IPS DF 19.7 (cell line): ENCODE measurements around the gene ATP13A1.
"Not testable (repeated sequence)": the region's sequence is repeated elsewhere in the genome, so short reads cannot be mapped to it uniquely, and the experiment has no call there.

Experiments used
- DNase-seq: peaks from one replicate; pipeline ENCODE4 v3.0.0-alpha.2; 2013; ENCODE audit warnings: low read depth, low spot score

Gene ATP13A1

DNA sequence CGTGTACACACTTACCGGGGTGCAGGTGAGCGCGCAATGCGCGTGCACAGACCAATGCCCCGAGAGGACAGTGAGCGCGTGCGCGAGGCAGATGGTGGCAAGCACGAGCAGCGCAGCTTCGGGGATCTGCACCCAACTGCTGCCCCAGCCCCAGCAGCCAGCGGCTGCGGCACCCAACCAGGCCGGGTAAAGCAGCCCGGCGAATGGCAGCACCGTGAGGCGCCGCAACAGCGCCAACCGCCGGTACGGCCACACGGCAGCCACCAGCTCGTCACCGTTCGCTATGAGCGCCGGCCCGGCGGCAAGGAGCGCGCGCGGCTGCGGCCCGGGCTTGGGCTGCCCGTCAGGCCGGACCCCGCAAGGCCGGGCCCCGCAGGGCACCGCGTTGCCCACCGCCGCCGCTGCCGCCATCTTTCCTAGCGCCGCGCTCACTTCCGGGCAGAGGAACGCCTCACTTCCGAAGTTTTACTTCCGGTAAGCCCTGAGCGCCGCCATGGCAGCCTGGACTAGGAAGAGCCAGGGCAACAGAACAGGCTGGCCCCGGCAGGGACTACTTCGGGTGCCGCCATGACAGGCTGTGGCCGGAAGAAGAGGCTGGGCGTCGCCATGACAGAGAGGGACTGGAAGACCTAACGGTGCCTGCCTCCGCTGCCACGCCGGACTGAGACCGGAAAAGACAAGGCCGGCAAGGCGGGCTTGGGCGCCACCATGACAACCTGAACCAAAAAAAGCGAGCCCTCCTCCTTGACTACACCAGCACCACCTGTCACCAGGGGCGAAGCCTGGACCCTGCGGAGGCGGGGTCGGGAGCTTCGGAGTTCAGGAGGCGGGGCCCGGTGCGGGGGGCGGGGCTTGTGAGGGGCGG, at the start of gene ATP13A1:
ATP13A1 (minus strand) TSS at position 421 of the 865 bp plus-strand sequence; CDS start at position 411, 10 bp downstream.
- peak; percentile 89 for DNase-seq

DNA sequence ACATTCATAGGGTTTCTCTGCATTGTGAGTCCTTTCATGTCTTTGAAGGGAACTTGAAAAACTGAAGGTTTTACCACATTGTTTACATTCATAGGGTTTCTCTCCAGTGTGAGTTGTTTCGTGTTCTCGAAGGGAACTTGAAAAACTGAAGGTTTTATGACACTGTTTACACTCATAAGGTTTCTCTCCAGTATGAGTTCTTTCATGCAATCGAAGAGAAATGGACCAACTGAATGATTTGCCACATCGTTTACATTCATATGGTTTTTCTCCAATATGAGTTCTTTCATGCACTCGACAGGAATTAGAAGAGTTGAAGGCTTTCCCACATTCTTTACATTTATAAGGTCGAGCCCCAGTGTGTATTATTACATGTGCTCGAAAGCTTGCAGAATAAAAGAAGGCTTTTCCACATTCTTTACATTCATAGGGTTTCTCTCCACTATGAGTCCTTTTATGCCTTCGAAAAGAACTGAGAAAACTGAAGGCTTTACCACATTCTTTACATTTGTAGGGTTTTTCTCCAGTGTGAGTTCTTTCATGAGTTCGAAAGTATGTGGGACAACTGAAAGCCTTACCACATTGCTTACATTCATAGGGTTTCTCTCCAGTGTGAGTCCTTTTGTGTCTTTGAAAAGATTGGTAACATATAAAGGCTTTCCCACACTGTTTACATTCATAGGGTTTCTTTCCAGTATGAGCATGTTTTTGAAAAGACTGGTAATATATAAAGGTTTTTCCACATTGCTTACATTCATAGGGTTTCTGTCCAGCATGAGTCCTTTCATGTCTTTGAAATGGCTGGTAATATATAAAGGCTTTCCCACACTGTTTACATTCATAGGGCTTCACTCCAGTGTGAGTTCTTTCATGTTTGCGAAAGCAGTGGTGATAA, 48.7 kb upstream of the ATP13A1 start:
- DNase-seq, result no peak

DNA sequence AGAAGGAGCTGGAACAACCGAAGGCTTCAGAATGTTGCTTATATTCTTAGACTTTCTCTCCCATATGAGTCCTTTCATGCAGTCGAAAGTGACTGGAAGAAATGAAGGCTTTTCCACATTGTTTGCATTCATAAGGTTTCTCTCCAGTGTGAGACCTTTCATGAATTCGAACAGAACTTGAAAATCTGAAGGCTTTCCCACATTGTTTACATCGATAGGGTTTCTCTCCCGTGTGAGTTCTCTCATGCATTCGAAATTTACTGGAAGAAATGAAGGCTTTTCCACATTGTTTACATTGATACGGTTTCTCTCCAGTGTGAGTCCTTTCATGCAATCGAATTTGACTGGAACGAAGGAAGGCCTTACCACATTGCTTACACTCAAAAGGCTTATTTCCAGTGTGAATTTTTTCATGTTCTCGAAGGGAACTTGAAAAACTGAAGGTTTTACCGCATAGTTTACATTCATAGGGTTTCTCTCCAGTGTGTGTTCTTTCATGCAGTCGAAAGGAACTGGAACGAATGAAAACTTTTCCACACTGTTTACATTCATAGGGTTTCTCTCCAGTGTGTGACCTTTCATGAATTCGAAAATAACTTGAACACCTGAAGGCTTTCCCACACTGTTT, 47.9 kb upstream of the ATP13A1 start:
- no peak for DNase-seq

DNA sequence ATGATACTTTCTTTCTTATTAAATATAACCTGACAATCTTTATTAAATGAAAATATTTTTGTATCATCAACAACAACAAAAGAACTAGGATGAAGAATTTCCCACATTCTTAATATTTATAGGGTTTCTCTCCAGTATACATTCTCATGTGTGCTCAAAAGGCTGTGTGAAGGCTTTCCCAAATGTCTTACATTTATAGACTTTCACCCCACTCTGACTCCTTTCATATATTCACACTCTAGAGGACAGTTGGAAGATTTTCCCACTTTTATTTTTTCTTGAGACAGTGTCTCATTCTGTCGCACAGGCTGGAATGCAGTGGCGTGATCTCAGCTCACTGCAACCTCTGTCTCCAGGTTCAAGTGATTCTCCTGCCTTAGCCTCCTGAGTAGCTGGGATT, 47.0 kb upstream of the ATP13A1 start:
- no peak for DNase-seq

DNA sequence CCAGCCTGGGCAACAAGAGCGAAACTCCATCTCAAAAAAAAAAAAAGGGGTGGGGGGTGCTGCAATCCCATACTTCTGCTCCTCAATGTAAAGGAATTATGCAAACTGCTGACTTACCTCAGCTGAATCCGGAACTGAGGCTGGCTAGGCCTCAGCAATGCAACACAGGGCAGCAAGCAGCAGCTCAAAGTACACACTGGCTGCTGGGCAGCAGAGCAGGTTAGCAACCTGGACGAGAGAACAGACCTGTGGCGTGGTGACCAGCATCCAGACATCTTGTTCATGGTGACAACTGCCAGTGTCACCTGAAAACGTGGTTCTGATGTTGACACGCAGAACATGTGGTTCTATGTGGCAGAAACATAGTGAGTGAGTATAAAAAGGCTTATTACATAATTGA, 41.4 kb upstream of the ATP13A1 start:
- DNase-seq, result no peak

DNA sequence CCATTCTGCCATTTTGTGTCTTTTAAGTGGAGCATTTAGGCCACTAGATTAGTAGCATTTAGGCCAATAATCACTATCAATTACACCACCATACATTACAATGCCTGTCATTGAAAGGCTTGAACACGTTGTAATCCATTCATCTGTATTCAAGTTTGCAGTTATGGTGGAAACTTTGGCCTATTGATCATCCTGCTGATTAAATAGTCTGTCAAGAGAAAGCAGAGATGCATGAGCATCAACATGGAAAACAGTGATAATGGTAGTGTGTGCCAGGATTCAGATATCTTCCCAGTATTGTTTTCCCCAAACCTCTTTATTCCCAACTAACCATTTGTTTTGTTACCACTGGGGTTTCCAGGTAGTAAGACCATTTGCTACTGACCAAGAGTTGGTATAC, 37.0 kb upstream of the ATP13A1 start:
- DNase-seq, result not testable (repeated sequence)

DNA sequence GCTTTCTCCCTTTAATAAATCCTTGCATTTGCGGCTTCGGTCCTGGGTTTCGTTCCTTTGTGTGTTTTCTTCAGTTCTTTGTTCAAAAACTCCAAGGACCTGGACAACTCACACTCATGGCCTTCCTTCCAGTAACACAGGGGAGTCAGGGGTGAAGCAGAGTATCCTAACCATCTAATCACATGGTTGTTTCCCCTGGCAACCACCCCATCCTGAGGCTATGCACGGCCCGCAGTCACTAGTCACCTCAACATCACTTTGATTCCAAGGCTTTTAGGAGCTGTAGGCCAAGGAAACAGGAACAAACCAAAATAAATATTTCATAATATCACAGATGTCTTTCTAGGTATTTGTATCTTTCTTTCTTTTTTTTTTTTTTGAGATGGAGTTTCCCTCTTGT, 34.1 kb upstream of the ATP13A1 start:
- no peak for DNase-seq

DNA sequence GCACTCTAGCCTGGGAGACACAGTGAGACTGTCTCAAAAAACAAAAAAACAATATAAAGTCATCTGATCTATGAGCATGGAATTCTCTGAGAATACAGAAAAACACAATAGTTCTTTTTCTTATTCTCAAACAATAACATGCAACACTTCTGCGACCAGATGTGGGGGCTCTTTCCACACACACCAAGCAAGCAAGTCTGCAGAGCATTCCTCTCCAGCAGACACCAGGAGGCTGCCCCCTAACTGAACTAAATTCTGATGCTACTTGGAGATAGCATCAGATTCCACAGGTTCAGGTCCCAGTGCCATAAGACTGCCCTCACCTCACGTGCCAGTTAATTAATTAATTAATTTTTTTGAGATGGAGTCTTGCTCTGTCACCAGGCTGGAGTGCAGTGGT, 32.9 kb upstream of the ATP13A1 start:
- DNase-seq, result no peak

DNA sequence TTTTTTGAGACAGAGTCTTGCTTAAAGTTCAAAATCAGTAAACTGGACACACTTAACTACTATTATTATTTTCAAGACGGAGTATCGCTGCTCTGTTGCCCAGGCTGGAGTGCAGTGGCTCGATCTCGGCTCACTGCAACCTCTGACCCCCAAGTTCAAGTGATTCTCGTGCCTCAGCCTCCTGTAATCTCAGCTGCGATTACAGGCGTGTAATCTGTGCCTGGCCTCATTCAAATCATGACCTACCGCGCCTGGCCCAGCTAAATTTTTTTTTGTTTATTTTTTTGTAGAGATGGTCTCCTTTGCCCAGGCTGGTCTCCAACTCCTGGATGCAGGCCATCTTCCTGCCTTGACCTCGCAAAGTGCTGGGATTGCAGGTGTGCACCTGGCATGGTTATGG, 28.2 kb upstream of the ATP13A1 start:
- DNase-seq, result no peak

DNA sequence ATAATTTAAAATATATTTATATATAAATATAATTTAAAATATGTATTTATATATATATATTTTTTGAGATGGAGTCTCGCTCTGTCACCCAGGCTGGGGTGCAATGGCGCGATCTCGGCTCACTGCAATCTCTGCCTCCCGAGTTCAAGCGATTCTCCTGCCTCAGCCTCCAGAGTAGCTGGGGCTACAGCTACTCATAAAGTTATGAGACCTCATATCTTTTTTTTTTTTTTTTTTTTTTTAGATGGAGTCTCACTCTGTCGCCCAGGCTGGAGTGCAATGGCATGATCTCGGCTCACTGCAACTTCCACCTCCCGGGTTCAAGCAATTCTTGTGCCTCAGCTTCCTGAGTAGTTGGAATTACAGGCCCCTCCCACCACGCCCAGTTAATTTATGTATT, 25.5 kb upstream of the ATP13A1 start:
- DNase-seq, result not testable (repeated sequence)

DNA sequence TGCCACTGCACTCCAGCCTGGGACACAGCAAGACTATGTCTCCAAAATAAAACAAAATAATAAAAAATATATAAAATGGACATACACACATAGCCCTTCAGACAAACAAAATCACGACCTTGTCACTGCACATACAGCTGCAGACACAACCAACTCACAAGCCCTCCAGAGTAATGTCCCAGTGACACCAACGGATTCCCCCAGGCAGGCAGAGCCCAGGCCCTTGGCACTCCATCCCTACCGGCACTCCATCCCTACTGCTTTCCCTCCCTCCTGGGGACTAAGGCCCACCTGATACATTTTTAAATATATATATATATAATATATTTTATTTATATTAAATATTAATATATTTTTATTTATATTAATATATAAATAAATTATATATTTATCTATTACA, 23.6 kb upstream of the ATP13A1 start:
- no peak for DNase-seq

DNA sequence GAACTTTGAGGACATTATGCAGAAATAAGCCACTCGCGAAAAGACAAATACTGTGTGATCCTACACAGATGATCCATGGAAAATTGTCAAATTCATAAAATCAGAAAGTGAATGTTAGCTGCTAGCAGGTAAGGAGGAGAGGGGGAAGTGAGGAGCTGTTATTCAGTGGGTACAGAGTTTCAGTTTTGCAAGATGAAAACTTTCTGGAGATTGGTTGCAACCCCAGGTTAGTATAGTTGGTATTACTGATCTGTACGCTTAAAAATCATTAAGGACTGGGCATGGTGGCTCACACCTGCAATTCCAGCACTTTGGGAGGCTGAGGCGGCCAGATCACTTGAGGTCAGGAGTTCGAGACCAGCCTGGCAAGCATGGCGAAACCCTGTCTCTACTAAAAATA, 23.1 kb upstream of the ATP13A1 start:
- no peak for DNase-seq

DNA sequence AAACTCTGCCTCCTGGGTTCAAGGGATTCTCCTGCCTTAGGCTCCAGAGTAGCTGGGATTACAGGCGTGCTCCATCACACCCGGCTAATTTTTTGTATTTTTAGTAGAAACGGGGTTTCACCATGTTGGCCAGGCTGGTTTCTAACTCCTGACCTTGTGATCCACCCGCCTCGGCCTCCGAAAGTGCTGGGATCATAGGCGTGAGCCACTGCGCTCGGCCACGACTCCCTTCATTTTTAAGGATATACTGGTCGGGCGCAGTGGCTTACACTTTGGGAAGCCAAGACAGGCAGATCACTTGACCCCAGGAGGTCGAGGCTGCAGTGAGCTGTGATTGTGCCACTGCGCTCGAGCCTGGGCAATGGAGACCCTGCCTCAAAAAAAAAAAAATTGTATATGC, 22.6 kb upstream of the ATP13A1 start:
- DNase-seq, result not testable (repeated sequence)

DNA sequence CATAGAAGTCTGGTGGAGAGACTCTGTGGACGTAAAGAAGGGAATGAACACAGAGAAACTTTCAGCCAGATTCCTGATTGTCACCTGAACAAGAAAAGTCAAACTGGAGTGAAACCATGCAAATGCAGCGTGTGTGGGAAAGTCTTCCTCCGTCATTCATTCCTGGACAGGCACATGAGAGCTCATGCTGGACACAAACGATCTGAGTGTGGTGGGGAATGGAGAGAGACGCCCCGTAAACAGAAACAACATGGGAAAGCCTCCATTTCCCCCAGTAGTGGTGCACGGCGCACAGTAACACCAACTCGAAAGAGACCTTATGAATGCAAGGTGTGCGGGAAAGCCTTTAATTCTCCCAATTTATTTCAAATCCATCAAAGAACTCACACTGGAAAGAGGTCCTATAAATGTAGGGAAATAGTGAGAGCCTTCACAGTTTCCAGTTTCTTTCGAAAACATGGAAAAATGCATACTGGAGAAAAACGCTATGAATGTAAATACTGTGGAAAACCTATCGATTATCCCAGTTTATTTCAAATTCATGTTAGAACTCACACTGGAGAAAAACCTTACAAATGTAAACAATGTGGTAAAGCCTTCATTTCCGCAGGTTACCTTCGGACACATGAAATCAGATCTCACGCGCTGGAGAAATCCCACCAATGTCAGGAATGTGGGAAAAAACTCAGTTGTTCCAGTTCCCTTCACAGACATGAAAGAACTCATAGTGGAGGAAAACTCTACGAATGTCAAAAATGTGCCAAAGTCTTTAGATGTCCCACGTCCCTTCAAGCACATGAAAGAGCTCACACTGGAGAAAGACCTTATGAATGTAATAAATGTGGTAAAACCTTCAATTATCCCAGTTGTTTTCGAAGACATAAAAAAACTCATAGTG, 15.9 kb upstream of the ATP13A1 start:
- DNase-seq, result no peak

DNA sequence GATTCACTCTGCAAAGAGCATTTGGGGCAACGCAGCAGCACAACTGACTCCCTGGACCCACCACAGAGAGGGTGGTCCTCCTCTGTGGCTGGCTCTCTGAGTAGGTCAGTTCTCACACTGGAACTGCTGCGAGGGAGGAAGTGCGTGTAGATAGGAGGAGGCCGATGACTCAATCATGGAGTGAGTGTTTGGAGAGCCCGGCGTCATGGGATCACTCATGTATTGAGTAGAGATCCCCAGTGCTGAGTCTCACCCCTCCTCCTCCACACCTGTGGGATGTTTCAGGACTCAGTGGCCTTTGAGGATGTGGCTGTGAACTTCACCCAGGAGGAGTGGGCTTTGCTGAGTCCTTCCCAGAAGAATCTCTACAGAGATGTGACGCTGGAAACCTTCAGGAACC, 14.1 kb upstream of the ATP13A1 start:
- no peak for DNase-seq

DNA sequence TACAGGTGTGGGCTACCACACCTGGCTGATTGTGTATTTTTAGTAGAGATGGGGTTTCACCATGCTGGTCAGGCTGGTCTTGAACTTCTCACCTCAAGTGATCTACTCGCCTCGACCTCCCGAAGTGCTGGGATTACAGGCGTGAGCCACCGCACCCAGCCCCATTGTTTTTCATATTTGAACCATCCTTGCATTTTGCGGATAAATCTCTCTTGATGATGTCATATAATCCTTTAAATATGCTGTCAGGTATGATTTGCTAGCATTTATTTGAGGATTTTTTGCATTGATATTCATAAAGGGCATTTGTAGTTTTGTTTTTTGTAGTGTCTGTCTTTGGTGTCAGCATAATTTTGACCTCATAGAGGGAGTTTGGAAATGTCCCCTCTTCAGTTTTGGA, 10.8 kb upstream of the ATP13A1 start:
- no peak for DNase-seq

DNA sequence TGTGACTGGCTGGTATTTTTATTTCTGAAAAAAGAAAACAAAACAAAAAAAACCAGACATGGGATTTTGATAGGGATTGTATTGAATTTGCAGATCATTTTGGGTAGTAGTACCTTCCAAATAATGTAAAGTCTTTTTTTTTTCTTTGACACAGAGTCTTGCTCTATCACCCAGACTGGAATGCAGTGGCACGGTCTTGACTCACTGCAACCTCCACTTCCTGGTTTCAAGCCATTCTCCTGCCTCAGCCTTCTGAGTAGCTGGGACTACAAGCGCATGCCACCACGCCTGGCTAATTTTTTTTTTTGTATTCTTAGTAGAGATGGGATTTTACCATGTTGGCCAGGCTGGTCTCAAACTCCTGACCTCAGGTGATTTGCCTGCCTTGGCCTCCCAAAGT, 9.3 kb upstream of the ATP13A1 start:
- no peak for DNase-seq

DNA sequence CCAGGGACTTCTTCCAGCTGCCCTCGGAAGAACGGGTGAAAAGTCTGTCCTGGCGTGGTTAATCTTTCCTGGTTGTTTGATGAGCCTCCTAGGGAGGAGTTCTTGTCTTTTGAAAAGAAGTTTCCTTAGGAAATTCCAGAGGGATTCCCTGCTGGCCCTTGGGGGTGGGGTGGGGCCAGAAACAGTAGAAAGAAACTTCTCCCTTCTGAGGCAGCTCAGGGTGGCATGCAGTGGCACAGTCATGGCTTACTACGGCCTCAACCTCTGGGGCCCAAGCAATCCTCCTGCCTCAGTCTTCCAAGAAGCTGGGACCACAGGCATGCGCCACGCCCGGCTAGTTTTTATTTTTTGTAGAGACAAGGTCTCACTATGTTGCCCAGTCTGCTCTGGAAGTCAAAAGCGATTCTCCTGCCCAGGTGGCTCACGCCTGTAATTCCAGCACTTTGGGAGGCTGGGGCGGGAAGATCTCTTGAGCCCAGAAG, 6.6 kb upstream of the ATP13A1 start:
- DNase-seq, result peak; percentile 45

DNA sequence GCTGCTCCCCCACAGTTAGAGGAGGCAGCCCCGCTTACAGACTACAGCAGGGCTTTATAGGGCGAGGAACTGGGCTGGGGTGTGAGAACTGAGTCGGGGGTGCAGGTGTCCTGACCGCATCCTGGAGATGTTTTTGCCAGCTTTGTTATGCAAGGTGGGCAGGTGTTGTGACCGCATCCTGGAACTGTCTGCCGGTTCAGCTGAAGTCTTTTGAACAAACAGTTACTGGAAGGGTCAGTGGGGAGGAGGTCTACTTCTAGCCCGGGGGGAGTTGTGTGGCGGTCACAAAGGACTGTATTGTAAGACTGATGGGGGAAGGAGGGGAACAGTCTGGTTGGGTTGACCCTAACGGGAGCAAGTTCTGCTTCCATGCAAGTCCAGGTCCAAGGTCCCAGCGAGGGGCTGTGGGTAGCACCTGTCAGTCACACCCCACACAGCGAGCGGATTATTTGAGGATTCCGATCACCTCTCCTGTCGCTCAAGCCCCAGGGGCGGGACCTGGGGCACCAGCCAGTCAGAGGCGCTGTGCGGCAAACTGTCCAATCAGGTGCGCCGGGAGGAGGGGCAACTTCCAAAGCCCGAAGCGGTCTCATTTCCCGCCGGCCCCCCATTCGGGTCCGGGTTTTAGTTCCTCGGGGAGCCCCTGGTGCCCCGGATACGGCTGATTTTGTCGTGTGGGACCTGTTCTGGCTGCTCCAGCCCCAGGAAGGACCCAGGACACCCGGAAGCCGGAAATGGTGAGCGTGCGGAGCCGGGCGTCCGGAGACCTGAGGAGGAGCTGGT, 4.9 kb upstream of the ATP13A1 start, which contains the start of gene ZNF101:
ZNF101 (plus strand) TSS at position 610 of the 783 bp plus-strand sequence; CDS start at position 735, 125 bp downstream.
- peak; percentile 94 for DNase-seq

DNA sequence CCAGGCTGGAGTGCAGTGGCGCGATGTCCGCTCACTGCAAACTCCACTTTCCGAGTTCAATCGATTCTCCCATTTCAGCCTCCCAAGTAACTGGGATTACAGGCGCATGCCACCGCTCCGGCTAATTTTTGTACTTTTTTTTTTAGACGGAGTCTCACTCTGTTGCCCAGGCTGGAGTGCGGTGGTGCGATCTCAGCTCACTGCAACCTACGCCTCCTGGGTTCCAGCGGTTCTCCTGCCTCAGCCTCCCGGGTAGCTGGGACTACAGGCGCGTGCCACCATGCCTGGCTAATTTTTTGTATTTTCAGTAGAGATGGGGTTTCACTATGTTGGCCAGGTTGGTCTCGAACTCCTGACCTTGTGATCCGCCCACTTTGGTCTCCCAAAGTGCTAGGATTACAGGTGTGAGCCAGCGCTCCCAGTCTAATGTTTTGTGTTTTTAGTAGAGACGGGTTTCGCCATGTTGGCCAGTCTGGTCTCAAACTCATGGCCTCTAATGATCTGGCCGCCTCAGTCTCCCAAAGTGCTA, 2.0 kb upstream of the ATP13A1 start:
- DNase-seq, result not testable (repeated sequence)
